ENCODE measurements around the gene HNRNPK.
A peak's percentile ranks its signal among the peaks of the same experiment; 100 is the strongest.

The HNRNPK gene

DNA sequence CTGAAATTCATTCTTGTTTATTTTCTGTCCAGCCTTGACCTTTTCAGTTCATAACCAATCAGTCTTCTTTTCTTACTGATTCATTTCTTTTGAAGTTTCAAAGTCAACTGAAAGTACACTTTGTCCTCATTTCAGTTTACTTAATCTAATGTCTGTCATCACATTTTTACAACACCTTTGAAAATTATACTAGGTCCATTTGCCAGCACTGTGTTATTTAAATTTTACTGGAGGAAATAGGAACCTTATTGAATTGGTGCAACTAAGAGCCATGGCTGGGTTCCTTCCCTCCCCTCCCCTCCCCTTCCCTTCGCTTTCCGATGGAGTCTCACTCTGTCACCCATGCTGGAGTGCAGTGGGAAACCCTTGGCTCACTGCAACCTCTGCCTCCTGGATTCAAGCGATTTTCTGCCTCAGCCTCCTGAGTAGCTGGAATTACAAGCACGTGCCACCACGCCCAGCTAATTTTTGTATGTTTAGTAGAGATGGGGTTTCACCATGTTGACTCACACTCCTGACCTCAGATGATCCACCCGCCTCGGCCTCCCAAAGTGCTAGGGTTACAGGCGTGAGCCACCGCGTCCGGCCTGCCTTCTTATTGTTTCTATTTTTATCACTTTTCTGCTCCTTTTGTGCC, 6.9 kb upstream of the HNRNPK start:
- ATAC-seq (replicated peaks) (peak; percentile 16 to 23), DNase-seq (no peak)
- Mint-ChIP-seq H3K36me3 (peaks cover 17 to 31% of the 10 kb centered on the region in 2 donors), H3K4me1 (peaks cover 18 to 35% of the 10 kb centered on the region in 2 donors), H3K27ac (no peak overlapping the region), H3K27me3 (no peaks in the 10 kb centered on the region), H3K4me3 (peak overlapping the region in 1 of 2 donors; percentile 47), H3K9me3 (no peaks in the 10 kb centered on the region)

DNA sequence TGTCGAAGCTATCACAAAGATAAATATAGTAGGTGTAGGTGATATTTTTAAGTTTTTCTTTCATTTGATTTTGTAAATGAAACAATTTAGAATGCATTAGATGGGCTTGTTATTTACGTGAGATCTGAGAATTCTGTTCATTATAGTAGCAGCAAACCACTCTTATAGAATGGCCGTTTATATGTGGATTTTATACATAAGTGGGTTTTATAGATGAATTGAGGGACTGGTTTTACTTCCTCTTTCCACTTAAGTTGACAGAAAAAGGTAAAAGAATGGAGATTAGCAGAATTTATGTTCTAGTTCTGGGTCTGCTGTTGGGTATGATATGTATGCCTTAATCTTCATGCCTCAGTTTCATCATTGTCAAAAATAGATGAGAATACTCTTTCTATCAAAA, 6.2 kb upstream of the HNRNPK start:
- no peak for DNase-seq
- Mint-ChIP-seq H3K27me3 (no peaks in the 10 kb centered on the region), H3K4me3 (peak overlapping the region in 1 of 2 donors; percentile 50), H3K27ac (no peak overlapping the region), H3K9me3 (no peaks in the 10 kb centered on the region), H3K36me3 (peaks cover 17 to 31% of the 10 kb centered on the region in 2 donors), H3K4me1 (peaks cover 21 to 41% of the 10 kb centered on the region in 2 donors)
- peak; percentile 54 to 59 for ATAC-seq (replicated peaks)

DNA sequence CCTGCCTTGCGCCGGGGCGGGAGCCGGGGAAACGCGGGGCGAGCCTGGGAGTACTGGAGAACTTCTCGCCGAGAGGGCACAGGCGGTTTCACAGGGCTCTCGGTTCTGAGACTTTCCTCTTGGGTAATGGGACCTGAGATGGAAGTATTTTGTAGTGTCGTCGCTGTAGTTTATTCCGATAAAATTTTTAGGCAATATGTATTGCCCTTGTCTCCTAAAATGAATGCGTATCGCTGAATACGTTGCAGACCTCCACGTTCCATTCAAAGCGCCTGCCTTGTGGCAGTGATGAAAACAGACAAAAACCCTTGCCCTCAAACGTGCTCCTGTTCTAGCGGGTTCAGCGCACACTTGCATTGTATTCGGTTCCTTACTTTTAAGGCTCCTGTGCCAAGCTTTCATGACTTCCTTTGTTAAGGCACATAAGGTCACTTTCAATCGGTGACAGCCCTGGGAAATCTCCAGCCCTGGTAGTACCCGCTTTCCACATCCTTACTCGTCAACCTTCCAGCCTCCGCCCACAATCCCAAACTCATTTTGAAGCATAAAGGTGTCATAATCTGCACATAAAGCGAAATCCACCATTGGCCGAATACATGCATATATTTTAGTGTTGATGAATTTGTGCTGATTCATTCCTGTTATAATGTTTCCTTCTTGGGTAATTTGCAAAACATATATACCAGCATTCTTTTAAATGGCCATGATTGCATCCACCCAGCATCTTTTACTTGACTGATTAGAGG, 1.3 kb upstream of the HNRNPK start:
- peaks cover 24 to 32% of the 10 kb centered on the region in 2 donors for H3K36me3 Mint-ChIP-seq
- peak overlapping the region; percentile 100 for H3K27ac Mint-ChIP-seq
- no peaks in the 10 kb centered on the region for H3K9me3 Mint-ChIP-seq
- H3K27me3 Mint-ChIP-seq, result no peaks in the 10 kb centered on the region
- DNase-seq (peak; percentile 15), ATAC-seq (replicated peaks) (no peak)
- H3K4me1 Mint-ChIP-seq, result peaks cover 17 to 48% of the 10 kb centered on the region in 2 donors
- peak overlapping the region; percentile 97 to 99 for H3K4me3 Mint-ChIP-seq

DNA sequence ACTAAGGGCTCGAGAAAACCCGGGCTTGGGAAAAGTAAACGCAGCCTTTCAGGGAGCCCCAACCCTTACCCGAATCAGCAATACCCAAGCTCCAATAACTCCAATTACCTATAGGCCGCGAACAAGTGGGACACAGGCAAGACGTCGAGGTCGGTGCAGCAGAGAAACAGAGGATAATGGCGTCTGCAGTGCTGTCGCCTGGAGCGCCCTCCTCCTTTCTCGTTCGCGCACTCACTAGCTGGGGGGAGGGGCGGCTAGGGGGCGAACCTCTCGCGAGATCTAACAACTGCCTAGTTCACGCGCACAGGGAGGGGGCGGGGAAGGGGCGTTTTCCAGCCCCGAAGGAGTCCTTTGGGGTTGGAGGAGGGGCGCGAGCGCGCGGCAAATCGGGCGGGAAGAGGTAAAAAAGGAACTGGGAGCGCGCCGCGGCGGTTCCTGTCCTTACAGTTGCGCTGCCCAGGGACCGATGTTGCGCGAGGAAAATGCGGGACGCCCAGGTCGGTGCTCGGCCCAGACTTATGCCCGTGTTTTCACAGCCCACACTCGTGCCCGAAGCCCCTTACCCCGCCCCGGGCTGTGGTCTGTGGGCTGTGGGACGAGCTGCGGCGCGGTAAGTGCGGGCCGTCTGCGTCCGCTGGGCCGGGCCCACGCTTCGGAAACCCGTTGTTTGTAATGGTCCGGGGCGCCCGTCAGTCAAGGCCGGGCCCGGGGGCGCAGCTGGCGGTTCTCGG, 545 bp upstream of the HNRNPK start, which contains the start of gene RMI1:
Gene RMI1 (plus strand): TSS at position 411 of the 731 bp plus-strand sequence. CDS start 20,182 bp downstream, outside the sequence.
- Mint-ChIP-seq H3K27ac (peak within 1 kb of the TSS; percentile 100), H3K4me1 (peaks cover 15 to 50% of the 10 kb centered on the region in 2 donors), H3K27me3 (no peaks in the 10 kb centered on the region), H3K9me3 (no peaks in the 10 kb centered on the region), H3K36me3 (peaks cover 31 to 39% of the 10 kb centered on the region in 2 donors), H3K4me3 (peak within 1 kb of the TSS; percentile 97 to 99)
- peak; percentile 81 to 87 for ATAC-seq (replicated peaks)
- peak; percentile 95 for DNase-seq

DNA sequence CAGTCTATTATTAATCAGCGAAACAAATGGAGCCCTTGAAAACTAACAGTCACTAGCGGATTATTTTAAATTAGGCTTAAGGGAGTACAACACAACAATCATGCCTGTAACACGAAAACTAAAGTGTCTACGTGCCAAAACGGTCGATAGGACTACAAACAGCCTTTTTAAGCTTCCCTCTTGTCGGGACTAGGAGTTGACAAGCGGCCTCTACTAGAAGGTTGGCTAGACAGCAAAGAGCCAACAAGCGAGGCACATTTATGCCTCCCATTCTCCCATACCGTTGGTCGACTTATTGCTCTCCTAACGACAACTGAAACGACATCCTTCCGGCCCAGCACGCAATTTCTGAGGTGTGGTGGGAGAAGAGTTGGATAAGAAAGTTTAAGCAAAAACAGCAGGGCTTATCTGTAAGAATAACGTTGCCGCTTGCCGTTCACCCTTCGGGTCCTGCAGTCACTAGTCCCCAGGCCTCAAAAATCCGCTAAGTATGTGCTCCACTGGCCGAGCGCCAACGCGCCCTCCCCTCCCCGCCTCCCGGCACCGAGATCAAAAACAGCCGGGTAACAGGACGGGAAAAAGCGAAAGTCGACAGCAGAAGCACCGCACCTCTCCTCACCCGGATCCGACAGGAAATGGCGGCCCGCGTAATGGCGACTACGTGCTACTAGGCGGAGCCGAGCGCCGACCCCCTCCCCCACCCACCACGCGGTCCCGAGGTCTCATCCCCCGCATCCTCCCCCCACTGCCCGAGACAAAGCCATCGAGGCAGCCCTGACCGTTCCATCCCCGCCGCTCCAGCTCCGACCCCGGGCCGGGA, 813 bp downstream of the HNRNPK start:
- Mint-ChIP-seq H3K27ac (peak overlapping the region; percentile 100), H3K9me3 (no peaks in the 10 kb centered on the region), H3K36me3 (peaks cover 44 to 53% of the 10 kb centered on the region in 2 donors), H3K27me3 (no peaks in the 10 kb centered on the region), H3K4me3 (peak overlapping the region; percentile 97 to 99), H3K4me1 (peaks cover 27 to 60% of the 10 kb centered on the region in 2 donors)
- DNase-seq (peak; percentile 67), ATAC-seq (replicated peaks) (peak; percentile 44 to 48)

DNA sequence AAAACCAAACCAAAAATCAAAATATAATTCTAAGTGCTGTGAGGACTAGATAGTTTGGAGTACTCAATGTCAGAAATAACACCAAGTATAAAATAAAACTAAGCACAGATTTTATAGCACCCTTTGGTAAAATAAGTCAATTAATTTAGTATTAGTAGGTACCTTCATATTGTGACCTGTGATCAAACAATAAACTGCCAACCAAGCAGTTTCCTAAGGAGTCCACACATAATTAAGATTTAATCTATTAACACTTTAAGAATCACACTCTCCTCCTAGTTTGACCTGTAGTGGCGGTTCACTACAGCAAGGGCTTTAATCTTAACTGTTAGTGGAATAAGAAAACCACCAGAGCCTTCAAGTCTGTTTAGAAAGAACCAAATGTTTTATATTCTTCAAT, 2.8 kb downstream of the HNRNPK start:
- no peaks in the 10 kb centered on the region for H3K27me3 Mint-ChIP-seq
- no peak for DNase-seq
- peak overlapping the region; percentile 97 to 99 for H3K4me3 Mint-ChIP-seq
- H3K4me1 Mint-ChIP-seq, result peaks cover 23 to 53% of the 10 kb centered on the region in 2 donors
- H3K27ac Mint-ChIP-seq, result no peak overlapping the region
- no peaks in the 10 kb centered on the region for H3K9me3 Mint-ChIP-seq
- no peak for ATAC-seq (replicated peaks)
- peaks cover 49 to 56% of the 10 kb centered on the region in 2 donors for H3K36me3 Mint-ChIP-seq

DNA sequence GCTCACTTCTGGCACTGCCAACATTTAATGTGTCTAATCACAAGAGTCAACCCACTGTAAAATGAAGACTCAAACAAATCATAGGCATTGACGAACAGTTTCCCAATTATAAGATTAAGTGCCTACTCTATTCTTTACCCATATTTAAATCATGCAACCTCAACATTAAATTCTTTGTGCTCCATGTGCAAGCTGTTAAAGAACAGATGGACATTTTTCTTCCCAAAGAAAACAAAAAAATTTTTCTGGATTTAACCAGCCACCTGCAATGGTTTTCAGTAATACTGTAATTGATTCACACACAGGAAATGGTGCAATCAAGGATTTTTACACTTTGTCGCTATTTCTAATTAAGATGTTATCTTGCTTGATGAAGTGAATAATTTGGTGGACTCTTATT, 3.6 kb downstream of the HNRNPK start:
- Mint-ChIP-seq H3K27ac (no peak overlapping the region), H3K36me3 (peaks cover 57 to 64% of the 10 kb centered on the region in 2 donors), H3K4me1 (peaks cover 23 to 55% of the 10 kb centered on the region in 2 donors), H3K4me3 (no peak overlapping the region), H3K27me3 (no peaks in the 10 kb centered on the region), H3K9me3 (no peaks in the 10 kb centered on the region)
- DNase-seq (no peak), ATAC-seq (replicated peaks) (no peak)

DNA sequence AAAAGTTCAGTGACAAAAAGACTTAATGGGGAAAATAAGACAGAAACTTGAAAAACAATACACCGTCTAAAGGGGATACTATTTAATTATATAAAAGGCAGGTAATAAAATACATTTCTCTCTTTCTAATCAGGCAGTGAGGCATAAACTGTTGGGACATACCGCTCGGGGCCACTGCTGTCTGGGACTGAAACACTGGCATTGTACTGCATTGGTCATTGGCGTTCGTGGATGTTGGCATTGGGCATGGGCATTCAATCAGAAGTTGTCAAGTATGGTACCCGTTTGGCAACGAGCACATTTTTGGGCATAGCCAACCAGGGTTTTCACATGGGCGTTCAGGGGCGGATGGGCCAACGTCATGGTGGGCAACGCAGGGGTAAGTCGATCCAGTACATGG, 4.7 kb downstream of the HNRNPK start:
- ATAC-seq (replicated peaks) (no peak), DNase-seq (no peak)
- peaks cover 57 to 70% of the 10 kb centered on the region in 2 donors for H3K36me3 Mint-ChIP-seq
- peaks cover 23 to 52% of the 10 kb centered on the region in 2 donors for H3K4me1 Mint-ChIP-seq
- H3K27ac Mint-ChIP-seq, result peak overlapping the region; percentile 33
- no peaks in the 10 kb centered on the region for H3K9me3 Mint-ChIP-seq
- no peaks in the 10 kb centered on the region for H3K27me3 Mint-ChIP-seq
- H3K4me3 Mint-ChIP-seq, result peak overlapping the region in 1 of 2 donors; percentile 3

DNA sequence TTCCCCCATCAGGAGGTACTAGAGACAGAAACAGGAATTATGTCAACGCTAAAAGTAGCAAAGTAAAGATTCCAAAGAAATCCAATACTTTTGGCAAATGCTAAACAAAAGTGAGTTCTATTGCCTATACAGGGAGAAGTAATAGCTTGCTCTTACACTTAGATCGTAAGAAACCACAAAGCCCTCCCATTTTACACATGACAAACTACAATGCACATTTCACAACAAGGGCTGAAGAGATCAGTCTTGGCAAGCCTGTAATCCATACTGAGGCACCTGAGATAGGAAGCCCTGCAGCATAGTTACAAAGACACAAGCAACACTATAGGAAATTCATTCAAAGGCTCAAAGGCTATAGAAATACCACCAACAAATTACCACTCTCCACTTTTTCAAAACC, 7.7 kb downstream of the HNRNPK start:
- Mint-ChIP-seq H3K27ac (no peak overlapping the region), H3K9me3 (no peaks in the 10 kb centered on the region), H3K36me3 (peaks cover 45 to 63% of the 10 kb centered on the region in 2 donors), H3K4me3 (no peak overlapping the region), H3K4me1 (peaks cover 19 to 37% of the 10 kb centered on the region in 2 donors), H3K27me3 (no peaks in the 10 kb centered on the region)
- no peak for DNase-seq
- no peak for ATAC-seq (replicated peaks)

DNA sequence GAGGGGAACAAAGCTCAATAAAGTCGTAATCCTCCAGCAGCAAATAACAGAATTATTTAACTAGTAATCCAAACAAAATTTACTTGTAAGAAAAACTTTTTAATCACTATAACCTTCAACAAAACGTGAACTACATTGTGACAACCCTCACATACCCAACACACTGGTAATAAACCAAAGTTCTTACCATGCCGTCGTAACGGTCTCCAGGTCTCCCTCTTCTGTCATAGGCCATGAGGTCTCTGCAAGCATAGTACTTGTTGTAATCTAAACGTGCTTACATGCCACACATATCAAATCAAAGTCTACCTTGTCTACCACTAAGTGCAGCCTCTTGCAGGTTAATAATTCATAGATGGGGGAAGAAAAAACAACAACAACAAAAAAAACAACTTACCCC, 8.5 kb downstream of the HNRNPK start:
- Mint-ChIP-seq H3K4me1 (peaks cover 19 to 32% of the 10 kb centered on the region in 2 donors), H3K27me3 (no peaks in the 10 kb centered on the region), H3K9me3 (no peaks in the 10 kb centered on the region), H3K4me3 (no peak overlapping the region), H3K27ac (no peak overlapping the region), H3K36me3 (peaks cover 45 to 71% of the 10 kb centered on the region in 2 donors)
- no peak for ATAC-seq (replicated peaks)
- no peak for DNase-seq

DNA sequence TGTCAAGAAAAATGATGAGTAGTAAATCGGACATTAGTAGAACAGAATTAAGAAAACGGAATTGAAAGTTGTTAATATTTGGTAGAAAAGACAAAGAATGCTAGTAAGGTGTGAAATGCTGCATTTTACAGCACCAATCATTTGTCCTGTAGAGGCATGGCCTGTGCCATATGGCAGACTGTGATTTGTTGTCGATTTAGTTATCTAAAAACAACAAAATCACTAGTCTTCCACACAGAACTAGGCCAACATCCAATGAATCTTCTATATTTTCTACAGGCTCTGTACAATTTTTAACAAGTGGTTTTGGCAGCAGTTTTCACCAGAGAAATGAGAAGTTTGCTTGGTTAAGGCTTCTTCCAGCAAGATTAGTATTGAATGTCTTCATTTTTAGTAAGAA, 10.4 kb downstream of the HNRNPK start:
- DNase-seq (no peak), ATAC-seq (replicated peaks) (no peak)
- H3K27me3 Mint-ChIP-seq, result no peaks in the 10 kb centered on the region
- H3K36me3 Mint-ChIP-seq, result peaks cover 34 to 70% of the 10 kb centered on the region in 2 donors
- H3K4me3 Mint-ChIP-seq, result no peak overlapping the region
- no peaks in the 10 kb centered on the region for H3K9me3 Mint-ChIP-seq
- H3K4me1 Mint-ChIP-seq, result peaks cover 13 to 20% of the 10 kb centered on the region in 2 donors
- no peak overlapping the region for H3K27ac Mint-ChIP-seq

DNA sequence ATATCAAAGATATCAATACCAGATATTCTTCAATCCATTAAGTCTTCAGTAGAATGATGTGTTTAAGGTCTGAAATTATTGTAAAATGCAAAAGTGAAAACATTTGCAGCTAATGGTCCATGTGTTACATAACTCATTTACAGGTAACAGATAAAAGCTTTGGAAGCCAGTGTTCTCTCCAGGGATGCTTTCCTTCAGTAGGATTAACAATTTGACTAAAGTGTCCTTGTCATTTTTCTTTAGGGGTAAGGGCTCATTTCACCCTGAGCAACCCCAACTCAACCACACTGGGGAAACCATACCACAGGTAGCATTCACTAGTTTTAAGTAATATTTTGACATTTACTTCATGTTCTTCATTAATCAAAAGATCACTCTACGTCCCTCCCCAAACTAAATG, 12.9 kb downstream of the HNRNPK start:
- H3K4me1 Mint-ChIP-seq, result peaks cover 10 to 11% of the 10 kb centered on the region in 2 donors
- peak overlapping the region; percentile 56 for H3K27ac Mint-ChIP-seq
- no peak for ATAC-seq (replicated peaks)
- H3K9me3 Mint-ChIP-seq, result no peaks in the 10 kb centered on the region
- no peak overlapping the region for H3K4me3 Mint-ChIP-seq
- H3K27me3 Mint-ChIP-seq, result no peaks in the 10 kb centered on the region
- H3K36me3 Mint-ChIP-seq, result peaks cover 21 to 58% of the 10 kb centered on the region in 2 donors
- DNase-seq, result no peak

DNA sequence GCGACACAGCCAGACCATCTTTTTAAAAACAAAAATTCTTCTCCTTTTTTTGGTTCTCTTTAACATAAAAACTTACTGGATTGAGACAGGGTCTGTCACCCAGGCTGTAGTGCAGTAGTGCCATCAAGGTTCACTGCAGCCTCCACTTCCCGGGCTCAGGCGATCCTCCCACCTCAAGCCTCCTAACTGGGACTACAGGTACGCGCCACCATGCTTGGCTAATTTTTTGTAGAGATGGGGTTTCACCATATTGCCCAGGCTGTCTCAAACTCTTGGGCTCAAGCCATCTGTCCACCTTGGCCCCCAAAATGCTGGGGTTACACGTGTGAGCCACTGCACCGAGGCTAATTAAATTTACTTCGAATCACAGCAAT, 13.8 kb downstream of the HNRNPK start:
- Mint-ChIP-seq H3K4me3 (no peak overlapping the region), H3K9me3 (no peaks in the 10 kb centered on the region), H3K27me3 (no peaks in the 10 kb centered on the region), H3K36me3 (peaks cover 15 to 50% of the 10 kb centered on the region in 2 donors), H3K27ac (peak overlapping the region; percentile 72), H3K4me1 (peaks cover 4 to 6% of the 10 kb centered on the region in 2 donors)
- peak; percentile 8 to 20 for ATAC-seq (replicated peaks)
- DNase-seq, result no peak
